ENCODE results near the gene BLVRB.

DNA sequence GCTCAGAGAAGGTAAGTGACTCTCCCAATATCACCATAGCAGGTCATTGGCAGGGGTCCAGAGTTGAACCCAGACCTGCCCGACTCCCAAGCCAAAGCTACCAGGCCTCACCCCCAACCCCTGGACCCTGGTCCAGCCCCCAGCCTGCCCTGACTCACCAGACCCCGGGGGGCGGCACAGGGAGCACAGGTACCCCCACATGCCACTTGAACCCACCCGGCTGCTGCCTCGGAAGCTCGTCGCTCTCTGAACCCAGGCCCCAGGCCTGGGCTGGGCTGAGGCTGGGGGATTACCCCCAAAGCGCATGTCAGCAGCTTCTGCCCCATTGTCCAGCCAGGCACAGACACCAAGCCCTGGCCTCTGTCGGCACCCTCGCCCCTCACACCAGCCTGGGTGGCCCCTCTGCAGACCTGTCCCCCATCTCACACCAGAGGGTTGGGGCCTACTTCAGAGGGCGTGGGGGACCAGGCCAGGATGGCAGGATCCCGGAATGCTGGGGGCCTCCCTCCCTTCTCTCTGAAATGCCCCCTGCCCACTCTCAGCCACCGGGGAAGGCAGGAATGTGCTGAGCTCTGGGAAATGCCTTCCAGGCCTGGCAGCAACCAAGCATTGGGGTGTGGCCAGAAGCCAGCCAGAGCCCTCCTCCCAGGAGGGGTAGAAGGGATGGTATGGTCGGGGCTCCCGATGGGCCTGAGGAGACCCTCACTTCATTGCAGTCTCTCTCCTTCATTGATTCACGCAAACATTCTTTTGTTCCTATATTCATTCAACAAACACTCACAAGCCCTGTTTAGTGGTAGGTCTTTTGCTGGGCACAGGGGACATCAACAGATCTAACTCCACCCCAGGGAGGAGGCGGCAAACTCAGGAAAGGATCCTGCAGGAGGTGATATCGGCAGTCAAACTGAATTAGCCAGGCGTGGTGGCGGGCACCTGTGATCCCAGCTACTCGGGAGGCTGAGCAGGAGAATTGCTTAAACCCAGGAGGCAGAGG lies 50.7 kb downstream of the BLVRB start:
- TF ChIP-seq, protein P1, sequence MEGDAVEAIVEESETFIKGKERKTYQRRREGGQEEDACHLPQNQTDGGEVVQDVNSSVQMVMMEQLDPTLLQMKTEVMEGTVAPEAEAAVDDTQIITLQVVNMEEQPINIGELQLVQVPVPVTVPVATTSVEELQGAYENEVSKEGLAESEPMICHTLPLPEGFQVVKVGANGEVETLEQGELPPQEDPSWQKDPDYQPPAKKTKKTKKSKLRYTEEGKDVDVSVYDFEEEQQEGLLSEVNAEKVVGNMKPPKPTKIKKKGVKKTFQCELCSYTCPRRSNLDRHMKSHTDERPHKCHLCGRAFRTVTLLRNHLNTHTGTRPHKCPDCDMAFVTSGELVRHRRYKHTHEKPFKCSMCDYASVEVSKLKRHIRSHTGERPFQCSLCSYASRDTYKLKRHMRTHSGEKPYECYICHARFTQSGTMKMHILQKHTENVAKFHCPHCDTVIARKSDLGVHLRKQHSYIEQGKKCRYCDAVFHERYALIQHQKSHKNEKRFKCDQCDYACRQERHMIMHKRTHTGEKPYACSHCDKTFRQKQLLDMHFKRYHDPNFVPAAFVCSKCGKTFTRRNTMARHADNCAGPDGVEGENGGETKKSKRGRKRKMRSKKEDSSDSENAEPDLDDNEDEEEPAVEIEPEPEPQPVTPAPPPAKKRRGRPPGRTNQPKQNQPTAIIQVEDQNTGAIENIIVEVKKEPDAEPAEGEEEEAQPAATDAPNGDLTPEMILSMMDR (IDR thresholded peaks at IDR 0.05) = no peak
- TF ChIP-seq POLR2AphosphoS5 (IDR thresholded peaks at IDR 0.05) (no peak), POLR2A (IDR thresholded peaks at IDR 0.05) (no peak), EP300 (IDR thresholded peaks at IDR 0.05) (no peak)
